ENCODE results near the gene NEU2.
"Not testable (repeated sequence)": the region's sequence is repeated elsewhere in the genome, so short reads cannot be mapped to it uniquely, and the experiment has no call there.

NEU2 gene

DNA sequence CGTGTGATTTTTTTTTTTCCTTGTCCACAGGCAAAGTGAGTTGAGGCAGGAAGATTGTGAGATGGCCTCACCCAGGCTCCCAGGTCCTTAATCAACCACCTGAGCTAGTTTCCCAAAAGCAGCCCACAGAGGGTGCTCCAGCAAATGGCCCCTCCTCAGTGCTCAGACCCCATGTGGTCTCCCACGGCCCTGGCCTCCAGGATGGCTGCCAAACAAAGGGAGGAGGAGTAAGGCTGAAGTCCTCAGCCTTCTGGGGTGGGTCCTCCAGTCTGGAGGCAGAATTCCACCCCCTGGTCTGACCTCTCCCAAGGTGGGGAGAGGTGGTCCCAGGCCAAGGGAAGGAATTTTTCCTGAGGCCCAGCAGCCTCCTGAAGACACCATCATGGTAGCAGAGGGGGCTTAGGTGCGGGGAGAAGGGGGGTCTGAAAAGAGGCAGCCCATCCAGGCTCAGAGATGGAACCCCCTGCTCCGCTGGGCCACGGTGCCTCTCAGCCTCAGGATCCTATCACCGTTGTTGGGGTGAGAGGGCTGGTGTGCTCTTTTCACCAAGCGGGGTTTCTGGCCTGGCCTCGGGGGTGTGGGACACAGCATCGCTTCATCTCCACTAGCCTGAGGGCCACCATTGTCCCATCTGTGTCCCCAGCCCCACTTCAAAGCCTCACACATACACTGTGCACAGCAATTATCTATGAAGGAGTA is 21.8 kb upstream of the NEU2 start:
- DNase-seq: no peak

DNA sequence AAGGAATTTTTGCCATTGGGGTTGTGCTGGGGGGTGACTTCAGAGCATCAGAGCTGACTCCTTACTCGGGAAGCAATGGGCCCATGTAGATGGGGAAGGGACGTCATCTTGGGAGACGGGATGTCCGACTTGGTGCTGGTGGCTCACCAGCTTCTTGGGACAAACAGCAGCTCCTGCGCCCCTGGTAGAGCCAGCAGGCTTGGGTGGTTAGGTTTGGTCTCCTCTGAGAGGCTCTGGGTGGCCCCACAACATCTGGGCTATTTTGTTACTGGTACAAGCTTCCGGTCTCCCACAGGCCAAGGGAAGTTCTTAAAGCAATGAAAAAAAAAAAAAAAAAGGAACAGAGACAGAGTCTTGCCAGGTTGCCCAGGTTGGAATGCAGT is 21.2 kb upstream of the NEU2 start:
- no peak for DNase-seq

DNA sequence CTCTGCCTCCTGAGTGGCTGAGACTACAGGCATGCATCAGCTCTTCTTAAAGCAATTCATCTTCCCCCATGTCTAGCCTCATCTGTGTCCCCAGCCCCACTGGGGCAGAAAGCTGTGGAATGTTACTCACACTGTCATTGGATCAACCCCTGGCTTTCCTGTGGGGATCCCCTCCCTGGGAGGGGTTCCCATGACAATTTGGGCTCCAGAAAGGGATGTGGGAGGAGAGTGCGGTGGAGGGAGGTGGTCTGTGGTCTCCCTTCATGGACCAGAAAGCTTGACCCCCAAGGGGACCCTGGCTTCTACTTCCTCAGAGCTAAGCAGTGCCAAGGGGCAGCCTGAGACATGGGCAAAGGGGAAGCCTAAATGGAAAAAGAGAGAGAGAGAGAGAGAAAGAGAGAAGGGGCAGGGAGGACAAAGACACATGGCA is 20.8 kb upstream of the NEU2 start:
- DNase-seq: no peak

DNA sequence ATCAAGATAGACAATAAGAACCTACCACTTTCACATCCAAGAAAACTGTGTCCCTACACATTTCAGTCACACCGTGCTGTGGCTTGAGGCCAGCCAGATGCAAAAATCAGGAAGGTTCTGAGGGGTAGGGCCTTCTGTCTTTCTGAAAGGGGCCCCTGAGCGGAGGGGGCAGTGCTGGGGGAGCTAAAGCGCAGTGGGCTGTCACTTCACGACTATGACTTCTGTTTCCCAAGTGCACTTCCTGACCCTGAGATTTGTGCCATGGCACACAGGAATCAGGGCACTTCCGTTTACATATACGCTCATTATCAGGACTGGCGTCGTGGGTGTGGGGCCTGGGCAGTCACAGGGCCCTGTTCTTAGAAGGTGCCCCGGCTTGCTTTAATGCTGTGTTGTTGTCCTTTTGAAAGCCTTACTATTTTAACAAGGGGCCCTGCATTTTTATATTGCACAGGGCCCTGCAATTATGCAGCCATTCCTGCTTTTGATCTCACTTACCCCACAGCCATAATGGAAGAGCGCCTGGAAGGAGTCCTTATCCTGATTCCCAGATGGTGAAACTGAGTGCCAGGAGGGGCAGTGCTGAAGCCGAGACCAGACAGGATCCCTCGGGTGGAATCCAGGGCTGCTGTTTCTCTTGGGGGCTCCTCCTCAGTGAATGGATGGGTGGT is 20.0 kb upstream of the NEU2 start:
- no peak for DNase-seq

DNA sequence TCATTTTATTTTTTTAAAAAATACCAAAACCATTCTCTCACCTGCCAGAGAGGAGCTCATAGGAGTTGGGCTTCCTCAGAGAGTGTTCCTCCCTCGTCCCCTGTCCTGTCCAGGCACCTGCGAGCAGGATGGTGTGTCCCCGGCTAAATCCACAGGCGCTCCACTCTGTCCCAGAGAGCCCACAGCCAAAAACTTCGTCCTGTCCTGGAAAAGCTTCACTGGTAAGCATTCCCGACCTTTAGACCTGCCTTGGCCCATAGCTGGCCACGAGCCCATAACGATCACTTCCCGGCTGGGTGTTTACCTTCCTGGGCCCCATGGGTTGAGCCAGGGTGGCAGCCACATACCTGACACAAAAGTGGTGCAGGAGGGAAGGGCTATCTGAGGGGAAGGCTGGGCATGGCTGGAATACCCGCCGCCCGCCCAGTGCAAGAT is 19.4 kb upstream of the NEU2 start, which contains the start of gene NGEF:
TSS of gene NGEF (minus strand) at position 230 of the 435 bp plus-strand sequence. CDS start 38,366 bp downstream, outside the sequence.
- no peak for DNase-seq

DNA sequence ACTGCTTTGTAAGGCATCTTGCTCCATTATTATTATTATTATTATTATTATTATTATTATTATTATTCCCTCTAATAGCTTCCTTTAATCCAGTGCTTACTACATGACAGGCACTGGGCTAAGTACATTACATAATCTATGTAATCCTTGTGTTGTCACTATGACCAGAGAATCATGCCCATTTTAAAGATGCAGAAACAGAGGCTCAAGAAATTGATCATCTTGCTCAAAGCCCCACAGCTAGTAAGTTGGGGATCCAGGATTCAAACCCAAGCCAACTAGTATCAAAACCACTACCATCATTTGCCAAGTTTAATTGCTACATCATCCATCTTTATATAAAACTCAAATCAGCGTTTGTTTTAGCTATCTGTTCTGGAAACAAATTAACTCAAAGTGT is 18.8 kb upstream of the NEU2 start:
- no peak for DNase-seq

DNA sequence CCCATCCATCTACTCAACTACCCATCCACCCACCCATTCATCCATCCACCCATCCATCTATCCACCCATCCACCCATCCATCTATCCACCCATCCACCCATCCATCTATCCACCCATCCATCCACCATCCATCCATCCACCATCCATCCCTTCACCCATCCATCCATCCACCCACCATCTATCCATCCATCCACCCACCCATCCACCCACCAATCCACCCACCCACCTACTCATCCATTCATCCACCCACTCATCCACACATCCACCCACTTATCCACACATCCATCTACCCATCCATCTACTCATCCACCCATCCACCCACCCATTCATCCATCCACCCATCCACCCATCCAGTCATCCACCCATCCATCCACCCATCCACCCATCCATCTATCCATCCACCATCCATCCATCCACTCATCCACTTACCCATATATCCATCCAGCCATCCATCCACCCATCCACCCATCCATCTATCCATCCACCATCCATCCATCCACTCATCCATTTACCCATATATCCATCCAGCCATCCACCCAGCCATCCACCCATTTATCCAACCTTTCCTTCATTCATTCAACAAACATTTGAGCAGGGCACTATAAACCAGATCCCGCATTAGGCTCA is 17.3 kb upstream of the NEU2 start:
- DNase-seq: no peak

DNA sequence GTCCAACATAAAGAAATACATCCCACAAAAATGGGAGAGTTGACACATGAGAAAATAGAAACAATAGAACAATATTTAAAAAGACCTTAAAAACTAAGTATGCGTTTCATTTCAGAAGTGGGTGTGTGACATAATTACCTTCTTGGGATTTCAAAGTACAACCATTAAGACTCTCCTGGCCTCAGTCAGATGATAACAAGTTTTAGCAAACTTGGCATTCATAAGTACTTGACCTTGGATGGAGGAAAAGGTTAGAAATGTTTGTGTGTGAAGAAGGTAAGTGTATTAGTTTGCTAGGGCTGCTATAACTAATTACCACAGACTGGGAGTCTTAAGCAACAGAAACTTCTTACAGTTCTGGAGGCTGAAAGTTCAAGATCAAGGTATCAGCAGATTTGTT is 14.5 kb upstream of the NEU2 start:
- no peak for DNase-seq

DNA sequence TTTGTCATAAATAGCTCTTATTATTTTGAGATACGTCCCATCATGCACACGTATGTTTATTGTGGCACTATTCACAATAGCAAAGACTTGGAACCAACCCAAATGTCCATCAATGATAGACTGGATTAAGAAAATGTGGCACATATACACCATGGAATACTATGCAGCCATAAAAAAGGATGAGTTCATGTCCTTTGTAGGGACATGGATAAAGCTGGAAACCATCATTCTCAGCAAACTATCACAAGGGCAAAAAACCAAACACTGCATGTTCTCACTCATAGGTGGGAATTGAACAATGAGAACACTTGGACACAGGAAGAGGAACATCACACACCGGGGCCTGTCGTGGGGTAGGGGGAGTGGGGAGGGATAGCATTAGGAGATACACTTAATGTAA is 12.9 kb upstream of the NEU2 start:
- not testable (repeated sequence) for DNase-seq

DNA sequence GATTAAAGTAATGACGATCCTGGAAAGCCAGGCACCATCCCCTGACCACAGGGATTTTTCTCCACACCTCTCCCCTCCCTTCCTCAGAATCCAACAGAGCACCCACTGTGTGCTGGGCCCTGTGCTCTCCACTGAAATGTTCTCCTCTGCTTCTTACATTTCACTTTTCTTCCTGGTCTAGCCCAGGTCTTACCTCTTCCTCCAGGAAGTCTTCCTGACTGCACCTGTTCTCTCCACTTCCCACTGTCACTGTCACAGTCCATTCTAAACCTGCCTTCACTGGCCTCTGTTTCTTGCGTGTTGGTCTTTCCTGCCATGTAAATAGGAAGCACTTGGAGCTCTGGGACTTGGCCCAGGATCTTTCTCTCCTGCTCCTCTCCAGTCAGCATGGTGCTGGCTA is 12.0 kb upstream of the NEU2 start:
- DNase-seq: no peak

DNA sequence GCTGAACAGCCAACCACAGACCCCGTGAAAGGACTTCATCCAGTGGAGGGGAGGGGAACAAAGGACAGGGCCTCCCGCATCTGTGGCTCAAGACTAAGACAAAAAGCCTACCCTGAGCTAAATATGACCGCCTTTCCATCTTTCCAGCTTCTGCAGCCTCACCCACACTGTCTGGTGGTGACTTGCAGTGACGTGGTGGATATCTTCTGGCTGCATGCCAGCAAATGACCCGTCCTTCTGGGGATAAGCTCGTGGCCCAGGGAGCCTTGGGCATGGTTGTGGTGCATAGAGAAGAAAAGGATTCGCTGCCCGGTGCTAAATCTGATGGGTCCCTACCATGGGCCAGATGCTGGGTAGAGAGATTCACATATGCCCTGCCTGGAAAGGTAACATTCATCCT is 10.7 kb upstream of the NEU2 start:
- DNase-seq: no peak

DNA sequence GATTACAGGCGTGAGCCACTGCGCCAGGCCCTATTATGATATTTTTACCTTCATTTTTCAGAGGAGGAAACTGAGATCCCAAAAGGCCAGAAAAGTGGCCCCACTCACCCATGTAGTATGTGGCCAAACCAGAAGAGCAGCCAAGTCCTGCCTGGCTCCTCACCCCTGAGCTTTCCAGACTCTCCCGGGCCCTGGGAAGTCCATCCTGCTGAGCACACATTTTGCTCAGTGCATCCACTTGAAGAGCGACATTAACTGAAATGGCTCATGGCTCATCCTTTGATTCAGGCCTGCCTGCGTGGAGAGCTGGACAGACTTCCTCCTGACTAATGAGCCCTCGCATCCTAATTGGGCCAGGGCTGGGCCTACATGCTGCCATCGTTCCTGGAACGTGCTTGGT is 9.9 kb upstream of the NEU2 start:
- DNase-seq: no peak

DNA sequence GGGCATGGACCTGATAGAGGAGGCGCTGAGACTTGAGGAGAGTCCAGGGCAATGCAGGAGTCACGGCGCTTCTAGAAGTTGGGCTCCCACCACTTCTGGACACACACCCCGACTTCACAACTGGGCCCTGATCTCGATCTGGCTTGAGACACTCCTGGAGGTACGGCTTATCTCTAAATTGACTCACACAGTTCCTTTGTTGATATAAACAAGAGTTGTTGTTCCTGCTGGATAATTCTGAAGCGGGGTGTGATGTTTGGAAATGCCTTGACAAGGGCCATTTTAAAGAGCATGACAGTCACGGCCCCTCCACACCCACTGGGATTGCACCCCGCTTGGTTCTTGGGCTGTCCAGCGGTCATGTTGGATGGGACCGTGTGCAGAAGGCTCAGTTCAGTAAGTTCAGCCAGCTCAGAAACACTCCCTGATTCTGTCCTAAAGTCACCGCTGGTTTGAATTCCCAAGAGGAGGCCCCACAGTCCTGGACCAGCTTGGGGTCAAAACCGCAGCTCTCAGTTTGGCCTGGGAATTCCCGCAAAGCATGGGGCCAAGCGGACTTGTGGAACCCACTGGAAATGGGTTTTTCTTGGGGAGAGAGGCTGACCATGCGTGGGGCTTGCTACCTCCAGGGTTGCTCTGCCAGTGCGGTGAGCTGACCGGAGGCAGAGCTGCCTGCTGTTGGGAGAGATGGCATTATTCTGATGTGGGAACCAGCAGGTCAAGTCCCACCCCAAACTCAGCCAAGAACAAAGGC is 9.3 kb upstream of the NEU2 start:
- no peak for DNase-seq

DNA sequence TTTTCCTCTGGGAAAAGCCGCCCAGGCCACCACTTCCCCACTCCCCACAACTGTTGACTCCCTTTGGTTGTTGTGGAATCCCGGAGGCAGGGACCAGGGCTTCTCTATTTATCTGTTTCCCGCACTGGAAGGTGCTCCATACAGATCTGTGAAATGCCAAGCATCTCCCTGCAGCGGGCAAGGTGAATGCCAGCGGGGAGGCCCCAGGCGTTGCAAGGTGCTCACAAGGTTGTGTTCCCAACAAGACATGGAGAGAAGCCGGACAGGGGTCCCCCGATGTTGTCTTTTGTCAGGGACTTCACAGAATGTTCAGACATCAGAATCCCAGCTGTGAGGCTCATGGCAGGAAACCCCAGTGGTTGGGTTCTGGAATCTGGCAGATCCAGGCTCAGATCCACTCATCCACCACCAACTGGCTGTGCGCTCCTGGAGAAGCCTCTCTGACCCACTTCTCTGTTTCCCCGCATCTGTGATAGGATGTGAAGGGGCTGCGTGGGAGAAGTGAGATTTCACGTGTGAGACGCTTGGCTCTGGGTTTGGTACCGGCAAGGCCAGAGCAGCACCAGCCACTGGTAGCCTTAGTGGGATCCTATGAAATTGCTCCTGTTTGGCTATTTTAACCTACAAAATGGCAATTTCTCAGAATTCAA is 8.6 kb upstream of the NEU2 start:
- DNase-seq: no peak

DNA sequence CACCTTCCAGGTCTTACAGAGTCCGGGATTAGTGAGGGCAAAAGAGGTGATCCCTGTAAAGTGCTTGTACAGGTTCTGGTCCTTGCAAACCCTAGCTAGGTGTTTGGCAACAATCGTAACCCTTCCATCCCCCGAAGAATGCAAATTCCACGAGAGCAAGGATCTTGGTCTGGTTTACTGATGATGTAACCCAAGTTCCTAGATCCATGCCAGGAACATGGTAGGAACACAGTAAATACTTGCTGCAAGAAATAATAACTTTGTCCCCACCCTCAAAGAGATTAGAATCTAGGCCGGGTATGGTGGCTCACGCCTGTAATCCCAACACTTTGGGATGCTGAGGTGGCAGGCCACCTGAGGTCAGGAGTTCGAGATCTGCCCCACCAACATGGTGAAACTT is 6.8 kb upstream of the NEU2 start:
- DNase-seq: no peak

DNA sequence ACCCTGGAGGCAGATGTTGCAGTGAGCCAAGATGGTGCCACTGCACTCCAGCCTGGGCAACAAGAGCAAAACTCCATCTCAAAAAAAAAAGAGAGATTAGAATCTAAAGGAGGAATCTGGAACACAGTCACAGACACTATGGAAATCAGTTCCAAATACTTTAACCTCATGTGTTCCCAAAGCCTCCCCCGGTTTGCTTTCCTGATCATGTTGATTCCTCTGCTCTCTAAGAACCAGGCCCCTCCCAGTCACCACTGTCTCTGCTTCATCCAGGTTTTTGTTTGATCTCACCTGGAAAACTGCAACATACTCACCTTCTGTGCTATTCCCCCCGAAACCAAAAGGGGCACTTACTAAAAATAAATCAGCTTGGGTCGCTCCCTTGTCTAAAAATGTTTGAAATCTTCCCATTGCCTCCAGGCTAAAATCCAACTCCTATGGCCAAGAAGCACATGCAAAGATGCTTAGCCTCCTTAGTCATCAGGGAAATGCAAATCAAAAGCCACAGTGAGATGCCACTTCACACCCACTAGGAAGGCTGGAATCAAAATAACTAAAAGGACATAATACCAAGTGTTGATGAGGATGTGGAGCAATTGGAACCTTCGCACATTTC is 6.2 kb upstream of the NEU2 start:
- no peak for DNase-seq

DNA sequence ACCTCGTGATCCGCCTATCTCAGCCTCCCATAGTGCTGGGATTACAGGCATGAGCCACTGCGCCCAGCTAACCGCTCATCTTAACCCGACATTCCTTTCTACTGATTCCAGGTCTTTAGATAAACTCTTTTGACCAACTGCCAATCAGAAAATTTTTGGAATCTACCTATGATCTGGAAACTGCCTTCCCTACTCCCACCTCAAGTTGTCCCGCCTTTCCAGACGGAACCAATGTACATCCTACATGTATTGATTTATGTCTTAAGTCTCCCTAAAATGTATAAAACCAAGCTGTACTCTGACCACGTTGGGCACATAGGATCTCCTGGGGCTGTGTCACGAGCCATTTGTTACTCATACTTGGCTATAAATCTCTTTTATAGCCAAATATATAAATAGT is 3.2 kb upstream of the NEU2 start:
- DNase-seq: no peak

DNA sequence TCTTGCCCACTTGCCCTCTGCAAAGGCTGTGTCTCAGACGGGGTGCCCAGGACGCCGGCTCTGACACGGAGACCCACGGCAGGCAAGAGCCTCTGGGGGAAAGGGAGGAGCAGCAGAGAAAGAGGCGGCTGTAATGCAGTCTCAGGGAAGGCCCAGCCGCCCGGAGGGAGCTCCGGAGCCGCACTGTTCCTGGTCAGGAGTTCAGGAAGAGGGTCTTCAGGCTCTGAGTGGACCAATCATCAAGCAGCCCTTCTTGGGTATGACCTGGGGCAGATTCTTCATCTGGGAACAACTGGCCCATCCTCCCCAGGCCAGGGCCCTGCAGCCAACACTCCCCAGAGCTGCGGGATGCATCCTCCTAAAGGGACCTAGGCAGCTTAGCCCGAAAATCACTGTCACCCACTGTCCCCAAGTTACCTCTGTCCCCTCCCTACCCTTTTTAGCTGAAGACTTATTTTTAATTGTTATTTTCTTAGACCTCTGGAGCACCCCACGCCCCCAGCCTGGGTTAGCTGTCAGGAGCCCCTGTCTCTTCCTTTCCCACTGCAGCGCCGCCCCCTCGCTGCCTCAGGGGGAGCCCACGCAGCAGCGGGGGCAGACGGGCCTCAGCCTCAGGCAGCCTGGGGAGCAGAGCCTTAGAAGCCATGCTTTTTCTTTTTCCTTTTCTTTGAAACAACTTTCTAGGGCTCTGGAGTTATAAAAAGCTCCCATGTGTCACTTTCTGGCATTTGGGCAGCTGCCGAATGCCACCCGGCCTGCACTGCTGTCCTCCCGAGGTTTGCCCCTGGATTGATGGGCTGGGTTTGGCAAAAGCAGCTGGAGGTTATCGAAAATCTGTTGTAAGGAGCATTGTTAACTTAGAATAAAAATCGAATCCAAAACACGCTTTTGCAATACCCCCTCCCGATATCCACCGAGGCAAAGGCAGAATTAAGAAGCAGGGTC is 644 bp upstream of the NEU2 start:
- no peak for DNase-seq

DNA sequence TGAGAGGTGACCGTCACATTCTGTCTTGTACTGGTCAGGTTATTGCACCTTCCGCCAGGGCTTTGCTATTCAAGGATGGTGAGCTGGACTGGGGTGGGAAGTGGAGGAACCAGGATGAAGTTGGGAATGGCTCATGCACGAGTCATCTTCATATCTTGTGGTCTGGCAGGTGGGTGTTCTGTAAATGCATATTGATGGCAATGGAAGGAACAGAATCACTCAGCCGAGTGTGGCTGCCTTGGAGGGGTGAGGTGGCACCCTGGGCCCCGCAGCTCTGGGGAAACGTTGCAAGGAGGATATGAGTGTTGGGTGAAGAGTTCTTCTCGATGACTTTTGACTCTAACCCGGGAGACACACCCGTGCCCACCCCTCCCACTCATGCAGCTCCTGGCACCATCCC is 1.2 kb downstream of the NEU2 start:
- no peak for DNase-seq

DNA sequence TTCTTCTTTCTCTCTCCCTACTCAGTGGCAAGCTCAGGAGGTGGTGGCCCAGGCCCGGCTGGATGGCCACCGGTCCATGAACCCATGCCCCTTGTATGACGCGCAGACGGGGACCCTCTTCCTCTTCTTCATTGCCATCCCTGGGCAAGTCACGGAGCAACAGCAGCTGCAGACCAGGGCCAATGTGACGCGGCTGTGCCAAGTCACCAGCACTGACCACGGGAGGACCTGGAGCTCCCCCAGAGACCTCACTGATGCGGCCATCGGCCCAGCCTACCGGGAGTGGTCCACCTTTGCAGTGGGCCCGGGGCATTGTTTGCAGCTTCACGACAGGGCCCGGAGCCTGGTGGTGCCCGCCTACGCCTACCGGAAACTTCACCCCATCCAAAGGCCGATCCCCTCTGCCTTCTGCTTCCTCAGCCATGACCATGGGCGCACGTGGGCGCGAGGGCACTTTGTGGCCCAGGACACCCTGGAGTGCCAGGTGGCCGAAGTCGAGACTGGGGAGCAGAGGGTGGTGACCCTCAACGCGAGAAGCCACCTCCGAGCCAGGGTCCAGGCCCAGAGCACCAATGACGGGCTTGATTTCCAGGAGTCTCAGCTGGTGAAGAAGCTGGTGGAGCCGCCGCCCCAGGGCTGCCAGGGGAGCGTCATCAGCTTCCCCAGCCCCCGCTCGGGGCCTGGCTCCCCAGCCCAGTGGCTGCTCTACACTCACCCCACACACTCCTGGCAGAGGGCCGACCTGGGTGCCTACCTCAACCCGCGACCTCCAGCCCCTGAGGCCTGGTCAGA is 1.8 kb downstream of the NEU2 start:
- DNase-seq: no peak

Measured in T-helper 2 cell (primary cell).